Cardiac muscle cell (in vitro differentiated cells and primary cell): Measurements from ENCODE around the gene PCP4L1. TPM values are rescaled to one million over a fixed set of nuclear protein-coding genes. Genes with fewer than 3 reads are reported as not detected.

Experiments used
- DNase-seq, 2 donors: peaks; one replicate each; pipeline versions ENCODE4 v3.0.0 to v3.0.0-alpha.2; 2010 to 2017; ENCODE audit warnings: low read depth in 1 of 2, low spot score in 1 of 2
- H3K27ac ChIP-seq: fragments of 200-600 bp; sonication (generic); 2 replicates; pipeline ENCODE4 v1.5.1; 2016
- H3K27me3 ChIP-seq: fragments of 200-600 bp; sonication (generic); 2 replicates; pipeline ENCODE4 v1.6.0; 2016; ENCODE audit warnings: control low read depth
- H3K36me3 ChIP-seq: fragments of 200-600 bp; sonication (generic); 2 replicates; pipeline ENCODE4 v1.5.1; 2016; ENCODE audit warnings: control low read depth
- H3K4me1 ChIP-seq: fragments of 200-600 bp; sonication (generic); 2 replicates; pipeline ENCODE4 v1.8.1; 2017; ENCODE audit warnings: low read depth, mild to moderate bottlenecking, mixed run types
- H3K4me3 ChIP-seq: fragments of 200-600 bp; sonication (generic); 2 replicates; pipeline ENCODE4 v1.5.1; 2016; ENCODE audit warnings: mild to moderate bottlenecking
- H3K9me3 ChIP-seq: fragments of 200-600 bp; sonication (generic); 2 replicates; pipeline ENCODE4 v1.5.1; 2017; ENCODE audit warnings: low read depth, mild to moderate bottlenecking, control low read depth
- polyA plus RNA-seq: library from polyadenylated mRNA; unstranded; fragments of >200 nt; fragmentation: Nextera tagmentation; extraction: Ambion mirVana; gene quantifications from 2 replicates; pipeline ENCODE4 v1.2.1, GENCODE V29; 2016
- total RNA-seq: library from RNA; depleted of rRNA; stranded (reverse); fragments of >200 nt; gene quantifications from 2 replicates; pipeline ENCODE4 v1.2.3, GENCODE V29; 2016
- TF ChIP-seq, protein P1 (sequence below): IDR thresholded peaks from 2 replicates; pipeline ENCODE4 v1.5.1; 2012; ENCODE audit warnings: low read depth, mild to moderate bottlenecking, low read length

The PCP4L1 gene
- total and polyA plus RNA-seq, 2 experiments from 2014 or later = 0.21 TPM; not detected in 1

DNA sequence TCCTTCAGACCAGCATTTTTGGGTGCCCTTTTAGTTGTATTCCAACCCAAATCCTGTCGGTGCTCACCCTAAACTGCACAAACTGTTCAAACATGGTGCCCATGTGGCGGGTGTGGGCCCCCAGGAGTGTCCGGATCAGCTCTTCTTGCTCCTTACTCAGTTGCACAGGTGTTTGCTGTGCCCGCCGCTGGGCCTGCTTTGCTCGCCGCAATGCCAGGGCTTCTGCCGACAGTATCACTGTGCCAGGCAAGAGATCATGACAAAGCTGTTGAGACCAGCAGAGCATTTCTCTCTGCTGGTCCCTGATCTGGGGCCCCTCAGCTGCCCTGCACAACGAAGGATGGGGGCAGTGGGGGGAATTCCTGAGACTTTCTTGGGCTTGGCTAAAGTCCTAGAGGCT is 25.4 kb upstream of the PCP4L1 start:
- no peak for DNase-seq
- Histone ChIP-seq H3K4me3 (no peak overlapping the region), H3K27me3 (no peaks in the 10 kb centered on the region), H3K4me1 (peaks cover 7% of the 10 kb centered on the region), H3K27ac (no peak overlapping the region), H3K36me3 (no peaks in the 10 kb centered on the region), H3K9me3 (no peaks in the 10 kb centered on the region)
- TF ChIP-seq, protein P1, sequence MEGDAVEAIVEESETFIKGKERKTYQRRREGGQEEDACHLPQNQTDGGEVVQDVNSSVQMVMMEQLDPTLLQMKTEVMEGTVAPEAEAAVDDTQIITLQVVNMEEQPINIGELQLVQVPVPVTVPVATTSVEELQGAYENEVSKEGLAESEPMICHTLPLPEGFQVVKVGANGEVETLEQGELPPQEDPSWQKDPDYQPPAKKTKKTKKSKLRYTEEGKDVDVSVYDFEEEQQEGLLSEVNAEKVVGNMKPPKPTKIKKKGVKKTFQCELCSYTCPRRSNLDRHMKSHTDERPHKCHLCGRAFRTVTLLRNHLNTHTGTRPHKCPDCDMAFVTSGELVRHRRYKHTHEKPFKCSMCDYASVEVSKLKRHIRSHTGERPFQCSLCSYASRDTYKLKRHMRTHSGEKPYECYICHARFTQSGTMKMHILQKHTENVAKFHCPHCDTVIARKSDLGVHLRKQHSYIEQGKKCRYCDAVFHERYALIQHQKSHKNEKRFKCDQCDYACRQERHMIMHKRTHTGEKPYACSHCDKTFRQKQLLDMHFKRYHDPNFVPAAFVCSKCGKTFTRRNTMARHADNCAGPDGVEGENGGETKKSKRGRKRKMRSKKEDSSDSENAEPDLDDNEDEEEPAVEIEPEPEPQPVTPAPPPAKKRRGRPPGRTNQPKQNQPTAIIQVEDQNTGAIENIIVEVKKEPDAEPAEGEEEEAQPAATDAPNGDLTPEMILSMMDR = no peak

GRCh38 chr1:161235957-161236775 is 22.4 kb upstream of the PCP4L1 start:
- Histone ChIP-seq H3K9me3 (no peaks in the 10 kb centered on the region), H3K27ac (no peak overlapping the region), H3K4me1 (peaks cover 7% of the 10 kb centered on the region), H3K27me3 (no peaks in the 10 kb centered on the region), H3K4me3 (no peak overlapping the region), H3K36me3 (no peaks in the 10 kb centered on the region)
- TF ChIP-seq, protein P1 = no peak
- no peak for DNase-seq

DNA sequence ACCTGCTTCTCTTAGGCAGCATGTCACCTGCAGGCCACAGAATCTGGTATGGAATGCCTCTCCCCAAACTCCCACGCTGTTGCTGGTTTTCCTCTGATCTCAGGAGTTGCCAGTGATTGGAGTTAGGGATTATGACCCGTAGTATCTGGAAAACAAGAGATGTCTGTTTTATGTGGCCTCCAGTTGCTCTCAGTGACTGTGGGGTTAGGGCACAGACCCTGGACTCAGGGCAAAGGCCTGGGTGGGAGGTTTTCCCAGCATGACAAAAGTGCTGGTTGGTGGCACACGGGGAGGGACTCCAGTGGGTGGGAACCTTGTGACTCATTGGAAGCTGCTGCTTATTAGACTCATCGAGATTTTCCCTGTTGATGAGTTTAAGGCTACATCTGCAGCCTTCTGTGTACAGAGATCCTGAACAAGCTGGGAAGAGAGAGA is 20.5 kb upstream of the PCP4L1 start, which contains the start of gene NR1I3:
Gene NR1I3 (minus strand): TSS at position 165 of the 435 bp plus-strand sequence. CDS start 1,638 bp downstream, outside the sequence.
- no peak for DNase-seq
- Histone ChIP-seq H3K9me3 (no peaks in the 10 kb centered on the region), H3K27ac (no peak within 1 kb of the TSS), H3K36me3 (no peaks in the 10 kb centered on the region), H3K4me1 (no peaks in the 10 kb centered on the region), H3K4me3 (no peak within 1 kb of the TSS), H3K27me3 (no peaks in the 10 kb centered on the region)
- TF ChIP-seq, protein P1 = no peak

GRCh38 chr1:161241682-161242081 is 16.9 kb upstream of the PCP4L1 start:
- TF ChIP-seq, protein P1 = no peak
- no peak overlapping the region for H3K4me3 ChIP-seq
- DNase-seq = no peak
- no peaks in the 10 kb centered on the region for H3K36me3 ChIP-seq
- no peaks in the 10 kb centered on the region for H3K9me3 ChIP-seq
- H3K27ac ChIP-seq = no peak overlapping the region
- H3K4me1 ChIP-seq = no peaks in the 10 kb centered on the region
- no peaks in the 10 kb centered on the region for H3K27me3 ChIP-seq

GRCh38 chr1:161242313-161242712 is 16.2 kb upstream of the PCP4L1 start:
- Histone ChIP-seq H3K9me3 (no peaks in the 10 kb centered on the region), H3K4me1 (no peaks in the 10 kb centered on the region), H3K4me3 (no peak overlapping the region), H3K27me3 (no peaks in the 10 kb centered on the region), H3K27ac (no peak overlapping the region), H3K36me3 (no peaks in the 10 kb centered on the region)
- TF ChIP-seq, protein P1 = no peak
- DNase-seq = no peak
